Endodermal cell (in vitro differentiated cells): ENCODE results near the gene TSHZ2. TPM values are rescaled to one million over a fixed set of nuclear protein-coding genes. Genes with fewer than 3 reads are reported as not detected.
"Not testable (repeated sequence)": the region's sequence is repeated elsewhere in the genome, so short reads cannot be mapped to it uniquely, and the experiment has no call there.

Experiments
- DNase-seq: peaks from one replicate; pipeline ENCODE4 v3.0.0-alpha.2; 2017
- H3K27ac ChIP-seq: 2 replicates; pipeline ENCODE4 v1.5.1; 2013; ENCODE audit warnings: mild to moderate bottlenecking, low read depth, low read length, moderate library complexity
- H3K27me3 ChIP-seq: 2 replicates; pipeline ENCODE4 v1.6.1; 2013; ENCODE audit warnings: mild to moderate bottlenecking, low read length, moderate library complexity; ENCODE audit not compliant: insufficient read depth, control insufficient read depth, poor library complexity, severe bottlenecking
- H3K36me3 ChIP-seq: 2 replicates; pipeline ENCODE4 v1.7.0; 2013; ENCODE audit warnings: mild to moderate bottlenecking, low read length, moderate library complexity; ENCODE audit not compliant: control insufficient read depth, insufficient read depth
- H3K4me1 ChIP-seq: one replicate; pipeline ENCODE4 v1.7.0; 2013; ENCODE audit warnings: low read length; ENCODE audit not compliant: control insufficient read depth, insufficient read depth
- H3K4me3 ChIP-seq: 2 replicates; pipeline ENCODE4 v1.5.1; 2013; ENCODE audit warnings: mild to moderate bottlenecking, low read length, moderate library complexity
- H3K9ac ChIP-seq: 2 replicates; pipeline ENCODE4 v1.6.1; 2013; ENCODE audit warnings: mild to moderate bottlenecking, low read length, moderate library complexity; ENCODE audit not compliant: poor library complexity, severe bottlenecking; ENCODE audit errors: extremely low read depth
- H3K9me3 ChIP-seq: 2 replicates; pipeline ENCODE4 v1.6.1; 2013; ENCODE audit warnings: mild to moderate bottlenecking, low read length, moderate library complexity; ENCODE audit not compliant: control insufficient read depth
- H3K27ac Mint-ChIP-seq: 2 replicates; pipeline ENCODE4 v1.8.0; 2020; ENCODE audit warnings: mixed read lengths
- H3K27me3 Mint-ChIP-seq: 2 replicates; pipeline ENCODE4 v1.8.0; 2021; ENCODE audit warnings: mild to moderate bottlenecking, mixed read lengths; ENCODE audit not compliant: insufficient read depth
- H3K36me3 Mint-ChIP-seq: 2 replicates; pipeline ENCODE4 v1.8.0; 2020; ENCODE audit warnings: low read depth, mixed read lengths
- H3K4me1 Mint-ChIP-seq: 2 replicates; pipeline ENCODE4 v1.8.0; 2020; ENCODE audit warnings: mixed read lengths
- H3K4me3 Mint-ChIP-seq: 2 replicates; pipeline ENCODE4 v1.8.0; 2020; ENCODE audit warnings: mild to moderate bottlenecking, moderate library complexity, mixed read lengths
- H3K9me3 Mint-ChIP-seq: 2 replicates; pipeline ENCODE4 v1.8.0; 2020; ENCODE audit warnings: mild to moderate bottlenecking, mixed read lengths
- CTCF ChIP-seq: fragments of 200-600 bp; sonication (generic); conservative IDR thresholded peaks from 2 replicates; pipeline ENCODE4 v1.5.0; 2021; ENCODE audit warnings: antibody characterized with exemption, mild to moderate bottlenecking
- WGBS, 2 experiments: methylation state at CpG; one replicate each; pipeline versions ENCODE4 v1.1.5 to v1.1.7; 2013; ENCODE audit warnings: missing lambda C conversion rate in 2 of 2, mixed read lengths in 1 of 2; ENCODE audit not compliant: insufficient coverage in 1 of 2, insufficient read length in 1 of 2; 5-methylcytosine and 5-hydroxymethylcytosine counted together
- total RNA-seq, 2 donors: library from RNA; stranded (reverse); fragmentation: NEBNext Ultra II Directional in 1 of 2; extraction: Animal tissue kit (Norgen Biotek cat#: 25700) in 1 of 2; gene quantifications; 2 replicates in 1 of 2; 3 replicates in 1 of 2; pipeline ENCODE4 v1.2.1, GENCODE V29; 2021

The TSHZ2 gene
- total RNA-seq, 2 donors from 2014 or later = 0.07 to 0.31 TPM

DNA sequence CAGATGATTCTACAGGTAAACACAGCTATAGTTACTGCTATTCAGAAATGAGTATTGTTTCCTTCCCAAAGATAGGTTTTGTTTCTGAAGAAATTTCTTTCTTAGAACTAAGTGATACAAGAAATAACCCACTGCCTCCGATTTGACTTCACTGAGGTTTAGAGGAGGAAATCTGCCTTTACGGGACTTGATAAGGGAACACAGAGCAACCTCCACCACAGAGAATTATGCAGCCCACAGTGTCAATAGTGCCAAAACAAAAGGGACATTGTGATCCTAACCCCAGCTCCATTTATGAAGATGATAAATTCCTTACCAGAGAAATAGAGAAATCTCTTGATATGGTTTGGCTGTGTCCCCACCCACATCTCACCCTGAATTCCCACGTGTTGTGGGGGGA is 456.8 kb downstream of the TSHZ2 start:
- no peaks in the 10 kb centered on the region for H3K9me3 ChIP-seq
- Mint-ChIP-seq H3K4me1 (no peaks in the 10 kb centered on the region), H3K27ac (no peak overlapping the region), H3K27me3 (no peaks in the 10 kb centered on the region), H3K9me3 (peaks cover 8% of the 10 kb centered on the region), H3K4me3 (no peak overlapping the region), H3K36me3 (no peaks in the 10 kb centered on the region)
- 84 to 100% methylated on average over 1 to 3 of the region's 3 CpGs for WGBS, 2 experiments
- H3K9ac ChIP-seq = no peak overlapping the region
- no peaks in the 10 kb centered on the region for H3K36me3 ChIP-seq
- H3K4me1 ChIP-seq = no peaks in the 10 kb centered on the region
- H3K4me3 ChIP-seq = no peak overlapping the region
- DNase-seq = no peak
- H3K27ac ChIP-seq = no peak overlapping the region
- no peaks in the 10 kb centered on the region for H3K27me3 ChIP-seq
- no peak for TF ChIP-seq CTCF

DNA sequence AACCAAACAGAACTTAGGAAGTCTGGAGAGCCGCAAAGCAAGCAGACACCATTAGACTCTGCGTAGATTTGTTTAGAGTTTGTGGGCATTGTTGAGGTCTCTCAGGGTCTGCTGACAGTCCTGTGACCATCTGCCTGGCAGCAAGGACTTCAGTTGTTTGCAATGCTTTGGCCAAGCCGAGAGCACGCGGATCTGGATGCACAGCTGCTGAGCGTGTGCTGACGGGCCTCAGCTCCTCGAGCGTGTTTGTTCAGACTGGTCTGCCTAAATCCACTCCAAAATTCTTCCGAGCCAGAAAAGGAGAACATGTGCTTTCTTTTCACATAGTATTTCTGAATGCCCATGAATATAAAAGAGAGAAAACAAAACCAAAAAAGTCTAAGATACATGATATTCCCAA is 462.5 kb downstream of the TSHZ2 start:
- H3K36me3 Mint-ChIP-seq = no peaks in the 10 kb centered on the region
- H3K4me1 Mint-ChIP-seq = no peaks in the 10 kb centered on the region
- H3K4me3 Mint-ChIP-seq = no peak overlapping the region
- Histone ChIP-seq H3K9ac (no peak overlapping the region), H3K36me3 (no peaks in the 10 kb centered on the region), H3K4me3 (no peak overlapping the region), H3K9me3 (no peaks in the 10 kb centered on the region), H3K4me1 (no peaks in the 10 kb centered on the region), H3K27me3 (no peaks in the 10 kb centered on the region), H3K27ac (no peak overlapping the region)
- no peaks in the 10 kb centered on the region for H3K9me3 Mint-ChIP-seq
- DNase-seq = no peak
- H3K27ac Mint-ChIP-seq = no peak overlapping the region
- 93 to 98% methylated on average over 9 to 10 of the region's 10 CpGs for WGBS, 2 experiments
- H3K27me3 Mint-ChIP-seq = no peaks in the 10 kb centered on the region
- TF ChIP-seq CTCF = no peak

- H3K9me3 Mint-ChIP-seq, H3K4me3 ChIP-seq, H3K36me3 Mint-ChIP-seq, H3K9me3 ChIP-seq, H3K27ac Mint-ChIP-seq, H3K27me3 ChIP-seq, DNase-seq, H3K27me3 Mint-ChIP-seq, H3K4me1 ChIP-seq, H3K27ac ChIP-seq, H3K36me3 ChIP-seq, H3K4me1 Mint-ChIP-seq, H3K4me3 Mint-ChIP-seq, H3K9ac ChIP-seq: not testable (repeated sequence)
- 75 to 91% methylated on average over 3 to 4 of the region's 4 CpGs for WGBS, 2 experiments
These were observed 464.8 kb downstream of the TSHZ2 start for GRCh38 chr20:53436927-53437326.

DNA sequence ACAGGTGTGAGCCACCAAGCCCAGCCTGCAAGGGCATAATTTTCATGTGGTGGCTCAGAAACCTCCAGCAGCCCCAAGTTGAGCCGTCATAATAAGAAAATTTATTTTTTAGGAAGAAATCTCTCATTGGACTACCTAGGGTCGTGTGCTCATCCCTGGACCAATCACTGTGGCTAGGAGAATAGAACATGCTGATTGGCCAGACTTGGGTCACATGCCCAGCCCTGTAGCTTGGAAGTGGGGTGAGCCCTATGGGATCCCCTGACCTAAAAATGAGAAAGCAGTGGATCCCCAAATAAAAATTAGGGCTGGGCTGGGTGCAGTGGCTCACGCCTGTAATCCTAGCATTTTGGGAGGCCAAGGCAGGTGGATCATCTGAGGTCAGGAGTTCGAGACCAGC is 466.2 kb downstream of the TSHZ2 start:
- DNase-seq = no peak
- Histone ChIP-seq H3K36me3 (no peaks in the 10 kb centered on the region), H3K4me1 (no peaks in the 10 kb centered on the region), H3K4me3 (no peak overlapping the region), H3K27ac (no peak overlapping the region), H3K9ac (no peak overlapping the region), H3K27me3 (no peaks in the 10 kb centered on the region), H3K9me3 (no peaks in the 10 kb centered on the region)
- Mint-ChIP-seq H3K9me3 (no peaks in the 10 kb centered on the region), H3K4me3 (no peak overlapping the region), H3K27ac (no peak overlapping the region), H3K4me1 (peaks cover 3% of the 10 kb centered on the region), H3K27me3 (no peaks in the 10 kb centered on the region), H3K36me3 (no peaks in the 10 kb centered on the region)
- TF ChIP-seq CTCF = no peak
- 78 to 87% methylated on average over 4 of the region's 4 CpGs for WGBS, 2 experiments
